ENCODE data around the gene ARHGAP35. TPM values are rescaled to one million over a fixed set of nuclear protein-coding genes. Genes with fewer than 3 reads are reported as not detected.
"Not testable (repeated sequence)": the region's sequence is repeated elsewhere in the genome, so short reads cannot be mapped to it uniquely, and the experiment has no call there.

The ARHGAP35 gene
- total RNA-seq, 1 donor from 2014 or later: 30.3 TPM

- H3K27me3 ChIP-seq (ENCODE audit: control insufficient read depth in 3 of 3, insufficient read depth in 3 of 3, low read length in 3 of 3); H3K36me3 ChIP-seq (ENCODE audit: control insufficient read depth in 3 of 3, insufficient read depth in 3 of 3, low read length in 3 of 3); H3K9me3 ChIP-seq (ENCODE audit: control insufficient read depth in 3 of 3, low read length in 3 of 3); H3K27ac ChIP-seq (ENCODE audit: low read depth, low read length); H3K9ac ChIP-seq (ENCODE audit: low read depth in 1 of 3, low read length in 3 of 3); H3K4me3 ChIP-seq (ENCODE audit: low read length in 3 of 3): not testable (repeated sequence)
- H3K4me1 ChIP-seq (ENCODE audit: control insufficient read depth in 3 of 3, insufficient read depth in 3 of 3, low read length in 3 of 3): peaks cover 19 to 21% (median 19%) of the 10 kb centered on the region in 3 donors
Measured at GRCh38 chr19:46854698-46855097, 6.1 kb upstream of the ARHGAP35 start.

DNA sequence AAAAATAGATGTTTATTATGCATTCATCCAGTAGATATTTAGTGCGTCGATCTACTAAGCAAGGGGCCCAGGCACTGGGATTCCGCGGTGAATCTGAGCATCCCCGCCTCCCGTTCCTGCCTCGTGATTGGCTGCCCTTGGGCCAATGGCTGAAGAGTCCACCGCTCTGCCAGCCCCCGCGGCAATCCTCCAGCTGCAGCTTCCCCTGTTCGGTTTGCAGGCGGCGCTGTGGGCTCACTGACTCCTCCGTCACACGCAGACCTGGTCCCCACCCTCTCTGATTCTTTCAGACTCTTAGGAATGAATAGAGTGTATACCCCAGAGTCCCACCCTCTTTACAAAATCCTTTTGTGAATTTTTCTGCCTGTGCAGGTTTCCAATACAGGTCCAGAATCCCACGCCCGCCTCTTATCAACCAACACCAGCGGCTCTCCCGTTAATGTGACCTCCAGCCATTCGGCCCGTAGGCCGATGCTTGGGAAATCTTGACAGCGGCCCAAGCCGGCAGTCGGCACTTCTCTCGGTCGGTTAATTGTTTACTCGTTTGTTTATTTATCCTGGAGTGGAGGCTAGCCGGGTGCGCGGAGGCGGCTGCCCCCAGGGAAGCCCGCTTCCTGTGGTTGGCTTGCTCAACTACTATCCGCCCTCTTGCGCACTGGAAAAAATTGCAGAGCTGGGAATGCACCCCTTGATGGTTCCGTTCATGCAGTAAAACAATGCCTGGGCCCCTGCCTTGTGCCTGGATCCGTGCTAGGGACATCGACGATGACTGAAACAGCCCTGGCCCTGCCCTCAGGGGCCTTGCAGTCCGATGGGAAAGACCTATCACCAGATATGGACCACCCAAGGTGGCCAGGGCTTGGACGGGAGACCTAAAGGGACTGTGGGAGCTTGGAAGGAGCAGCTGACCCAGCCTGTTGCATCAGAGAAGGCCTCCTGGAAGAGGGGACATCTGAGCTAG, 4.5 kb upstream of the ARHGAP35 start:
- no peaks in the 10 kb centered on the region for H3K9me3 ChIP-seq (ENCODE audit: control insufficient read depth in 3 of 3, low read length in 3 of 3)
- peak overlapping the region; percentile 70 to 81 (median 74) for H3K9ac ChIP-seq (ENCODE audit: low read depth in 1 of 3, low read length in 3 of 3)
- H3K4me1 ChIP-seq (ENCODE audit: control insufficient read depth in 3 of 3, insufficient read depth in 3 of 3, low read length in 3 of 3): peaks cover 15 to 17% (median 16%) of the 10 kb centered on the region in 3 donors
- H3K4me3 ChIP-seq (ENCODE audit: low read length in 3 of 3): peak overlapping the region; percentile 63 to 68 (median 68)
- H3K36me3 ChIP-seq (ENCODE audit: control insufficient read depth in 3 of 3, insufficient read depth in 3 of 3, low read length in 3 of 3): no peaks in the 10 kb centered on the region
- peak overlapping the region; percentile 75 for H3K27ac ChIP-seq (ENCODE audit: low read depth, low read length)
- no peaks in the 10 kb centered on the region for H3K27me3 ChIP-seq (ENCODE audit: control insufficient read depth in 3 of 3, insufficient read depth in 3 of 3, low read length in 3 of 3)

DNA sequence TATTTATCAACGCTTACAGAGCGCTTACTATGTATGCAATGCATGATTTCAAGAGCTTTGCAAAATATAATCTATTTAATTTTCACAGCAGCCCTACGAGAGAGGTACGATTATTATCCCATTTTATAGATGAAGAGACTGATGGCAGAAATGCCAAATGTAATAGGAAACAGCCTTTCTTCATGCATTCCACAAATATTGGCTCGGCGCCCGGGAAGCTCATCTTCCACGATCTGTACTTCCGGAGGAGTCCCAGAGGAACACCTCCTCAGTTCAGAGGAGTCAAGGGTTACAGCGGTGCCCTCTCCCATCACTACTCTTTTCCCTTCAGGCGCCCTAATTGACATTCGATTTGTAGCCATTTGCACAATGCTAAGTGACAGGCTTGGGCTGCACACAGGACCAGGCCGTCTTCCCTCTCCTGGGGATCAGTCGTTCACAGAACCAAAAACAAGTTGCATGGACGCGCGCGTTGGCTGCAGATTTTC, 1.1 kb upstream of the ARHGAP35 start:
- Histone ChIP-seq H3K27me3 (ENCODE audit: control insufficient read depth in 3 of 3, insufficient read depth in 3 of 3, low read length in 3 of 3) (no peaks in the 10 kb centered on the region), H3K9ac (ENCODE audit: low read depth in 1 of 3, low read length in 3 of 3) (peak overlapping the region in 2 of 3 donors; percentile 33 to 98), H3K36me3 (ENCODE audit: control insufficient read depth in 3 of 3, insufficient read depth in 3 of 3, low read length in 3 of 3) (no peaks in the 10 kb centered on the region), H3K4me3 (ENCODE audit: low read length in 3 of 3) (peak overlapping the region; percentile 61 to 80 (median 63)), H3K27ac (ENCODE audit: low read depth, low read length) (peak overlapping the region; percentile 96), H3K9me3 (ENCODE audit: control insufficient read depth in 3 of 3, low read length in 3 of 3) (no peaks in the 10 kb centered on the region), H3K4me1 (ENCODE audit: control insufficient read depth in 3 of 3, insufficient read depth in 3 of 3, low read length in 3 of 3) (peaks cover 42 to 45% (median 44%) of the 10 kb centered on the region in 3 donors)

DNA sequence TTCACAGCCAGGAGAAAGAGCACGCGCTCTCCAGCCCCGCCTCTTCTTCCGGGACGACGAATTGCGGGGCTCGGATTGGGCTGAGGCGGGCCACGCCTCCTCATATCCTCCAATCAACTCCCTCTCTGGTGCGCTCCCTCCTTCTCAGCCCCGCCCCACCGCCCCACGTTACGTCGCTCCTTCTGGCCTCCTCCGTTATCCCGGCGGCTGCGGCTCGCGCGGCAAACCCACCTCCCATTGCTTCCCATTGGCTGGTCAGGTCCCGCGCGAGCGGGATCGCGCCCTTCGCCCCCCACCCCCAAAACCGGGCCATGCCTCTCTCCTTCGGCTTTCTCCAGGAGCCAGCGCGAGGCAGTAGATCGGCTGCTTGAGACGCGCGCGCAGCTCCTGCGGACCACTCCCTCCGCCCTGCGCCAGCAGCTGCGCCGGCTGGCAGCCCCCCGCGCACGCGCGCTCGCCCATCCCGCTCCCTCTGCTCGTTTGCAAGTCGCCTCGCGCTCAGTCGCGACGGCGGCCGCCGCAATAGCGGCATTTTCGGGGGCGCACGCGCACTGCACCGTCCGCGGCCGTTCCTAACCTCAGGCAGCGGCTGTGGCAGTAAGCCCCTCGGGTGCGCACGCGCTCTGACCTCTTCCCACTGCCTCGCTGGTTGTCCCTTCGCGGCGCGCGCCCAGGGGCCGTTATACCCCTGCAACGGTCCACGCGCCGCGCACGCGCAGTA, 512 bp upstream of the ARHGAP35 start:
- peak overlapping the region; percentile 96 for H3K27ac ChIP-seq (ENCODE audit: low read depth, low read length)
- H3K4me1 ChIP-seq (ENCODE audit: control insufficient read depth in 3 of 3, insufficient read depth in 3 of 3, low read length in 3 of 3): peaks cover 48 to 51% (median 48%) of the 10 kb centered on the region in 3 donors
- H3K9ac ChIP-seq (ENCODE audit: low read depth in 1 of 3, low read length in 3 of 3): peak overlapping the region; percentile 76 to 98 (median 83)
- no peaks in the 10 kb centered on the region for H3K9me3 ChIP-seq (ENCODE audit: control insufficient read depth in 3 of 3, low read length in 3 of 3)
- no peaks in the 10 kb centered on the region for H3K27me3 ChIP-seq (ENCODE audit: control insufficient read depth in 3 of 3, insufficient read depth in 3 of 3, low read length in 3 of 3)
- no peaks in the 10 kb centered on the region for H3K36me3 ChIP-seq (ENCODE audit: control insufficient read depth in 3 of 3, insufficient read depth in 3 of 3, low read length in 3 of 3)
- H3K4me3 ChIP-seq (ENCODE audit: low read length in 3 of 3): peak overlapping the region; percentile 71 to 90 (median 86)

DNA sequence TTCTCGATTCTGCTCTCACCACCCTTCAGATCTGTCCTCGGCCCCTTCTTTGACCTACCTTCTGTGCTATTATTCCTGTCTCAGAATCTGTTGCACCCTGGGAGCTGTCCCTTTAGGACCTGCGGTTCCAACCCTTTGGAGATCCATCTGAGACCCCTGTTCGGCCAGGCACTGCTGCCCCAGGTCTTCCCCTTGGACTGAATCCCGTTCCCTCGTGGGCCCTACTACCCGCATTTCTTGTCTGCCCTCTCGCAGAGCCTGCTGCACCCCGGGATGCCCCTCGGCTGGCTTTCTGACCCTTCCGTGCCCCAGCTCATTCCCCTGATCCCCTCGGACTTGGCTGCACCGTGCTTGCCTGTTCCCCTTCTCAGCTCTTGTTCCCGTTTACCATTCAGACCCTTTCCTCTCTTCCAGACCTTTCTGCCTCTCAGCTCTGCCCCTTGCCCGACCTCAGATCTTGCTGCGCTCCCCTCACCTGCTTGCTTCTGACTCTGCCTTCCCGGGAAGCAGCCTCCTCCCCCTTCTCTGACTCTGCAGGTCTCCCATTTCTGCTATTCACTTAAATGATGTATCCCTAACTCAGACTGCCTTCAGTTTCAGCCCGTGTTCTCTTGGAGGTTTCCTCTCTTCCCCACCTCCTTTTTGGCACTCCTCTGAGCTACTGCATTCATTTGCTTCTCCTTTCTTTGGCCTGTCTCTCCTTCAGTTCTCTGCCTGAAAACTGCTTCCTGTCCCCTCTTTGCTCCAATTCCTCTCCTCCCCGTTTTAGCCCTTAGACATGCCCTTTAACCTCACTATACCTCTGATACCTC, 1.1 kb downstream of the ARHGAP35 start:
- peaks cover 46 to 53% (median 51%) of the 10 kb centered on the region in 3 donors for H3K4me1 ChIP-seq (ENCODE audit: control insufficient read depth in 3 of 3, insufficient read depth in 3 of 3, low read length in 3 of 3)

GRCh38 chr19:46862503-46862834, 1.7 kb downstream of the ARHGAP35 start:
- Histone ChIP-seq H3K4me3 (ENCODE audit: low read length in 3 of 3) (peak overlapping the region; percentile 76 to 86 (median 77)), H3K4me1 (ENCODE audit: control insufficient read depth in 3 of 3, insufficient read depth in 3 of 3, low read length in 3 of 3) (peaks cover 47 to 57% (median 55%) of the 10 kb centered on the region in 3 donors), H3K9ac (ENCODE audit: low read depth in 1 of 3, low read length in 3 of 3) (peak overlapping the region; percentile 66 to 85 (median 71))

More for the DNA sequence above, 1.1 kb downstream of the ARHGAP35 start:
- Histone ChIP-seq H3K36me3 (ENCODE audit: control insufficient read depth in 3 of 3, insufficient read depth in 3 of 3, low read length in 3 of 3) (no peaks in the 10 kb centered on the region), H3K9me3 (ENCODE audit: control insufficient read depth in 3 of 3, low read length in 3 of 3) (no peaks in the 10 kb centered on the region), H3K27me3 (ENCODE audit: control insufficient read depth in 3 of 3, insufficient read depth in 3 of 3, low read length in 3 of 3) (no peaks in the 10 kb centered on the region), H3K9ac (ENCODE audit: low read depth in 1 of 3, low read length in 3 of 3) (peak overlapping the region; percentile 66 to 85 (median 71)), H3K4me3 (ENCODE audit: low read length in 3 of 3) (peak overlapping the region; percentile 76 to 86 (median 77)), H3K27ac (ENCODE audit: low read depth, low read length) (peak overlapping the region; percentile 96)

GRCh38 chr19:46862974-46863632, 2.3 kb downstream of the ARHGAP35 start:
- H3K9ac ChIP-seq (ENCODE audit: low read depth in 1 of 3, low read length in 3 of 3): peak overlapping the region; percentile 22 to 85 (median 71)
- H3K4me1 ChIP-seq (ENCODE audit: control insufficient read depth in 3 of 3, insufficient read depth in 3 of 3, low read length in 3 of 3): peaks cover 47 to 57% (median 56%) of the 10 kb centered on the region in 3 donors

More at GRCh38 chr19:46862503-46862834, 1.7 kb downstream of the ARHGAP35 start:
- Histone ChIP-seq H3K9me3 (ENCODE audit: control insufficient read depth in 3 of 3, low read length in 3 of 3) (no peaks in the 10 kb centered on the region), H3K27me3 (ENCODE audit: control insufficient read depth in 3 of 3, insufficient read depth in 3 of 3, low read length in 3 of 3) (no peaks in the 10 kb centered on the region), H3K36me3 (ENCODE audit: control insufficient read depth in 3 of 3, insufficient read depth in 3 of 3, low read length in 3 of 3) (no peaks in the 10 kb centered on the region), H3K27ac (ENCODE audit: low read depth, low read length) (peak overlapping the region; percentile 96)

DNA sequence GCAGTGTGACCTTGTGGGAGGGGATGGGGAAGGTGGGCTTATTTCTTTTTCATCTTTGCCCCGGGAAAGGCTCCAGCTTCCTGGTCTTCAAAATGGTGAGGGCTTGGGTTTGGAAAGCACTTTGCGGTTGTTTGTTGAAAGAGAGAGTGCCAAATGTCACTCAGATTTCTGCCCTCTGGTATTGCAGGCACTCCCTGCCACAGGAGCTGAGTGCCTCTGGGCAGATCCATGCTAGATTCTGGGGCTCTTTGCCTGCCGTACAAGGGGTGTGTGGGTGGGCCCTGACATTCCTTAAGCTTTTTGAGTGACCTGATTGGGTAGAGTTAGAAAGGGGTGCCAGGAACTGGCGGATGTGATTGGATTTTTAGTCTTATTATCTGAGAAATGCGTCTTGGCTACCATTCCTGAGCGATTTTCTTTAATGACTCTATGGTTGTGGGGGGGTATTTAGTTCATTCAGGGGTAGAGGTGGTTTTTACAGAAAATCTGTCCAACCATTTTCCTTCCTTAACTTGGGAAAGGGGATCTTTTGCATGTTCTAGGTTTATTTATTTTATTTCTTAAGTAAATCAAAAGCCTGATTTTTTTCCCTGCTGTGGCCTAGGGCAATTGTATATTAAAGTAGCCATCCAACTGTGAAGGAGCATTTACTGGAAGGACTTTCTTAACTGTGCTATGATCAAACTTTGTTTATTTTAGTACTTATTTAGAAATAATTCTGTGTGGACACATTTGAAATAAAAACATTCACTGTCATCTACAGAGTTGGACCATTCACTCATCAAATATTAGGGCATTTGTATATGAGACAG, 3.2 kb downstream of the ARHGAP35 start:
- H3K4me1 ChIP-seq (ENCODE audit: control insufficient read depth in 3 of 3, insufficient read depth in 3 of 3, low read length in 3 of 3): peaks cover 47 to 59% (median 56%) of the 10 kb centered on the region in 3 donors
- H3K27me3 ChIP-seq (ENCODE audit: control insufficient read depth in 3 of 3, insufficient read depth in 3 of 3, low read length in 3 of 3): no peaks in the 10 kb centered on the region
- peak overlapping the region; percentile 63 to 85 (median 69) for H3K9ac ChIP-seq (ENCODE audit: low read depth in 1 of 3, low read length in 3 of 3)
- H3K36me3 ChIP-seq (ENCODE audit: control insufficient read depth in 3 of 3, insufficient read depth in 3 of 3, low read length in 3 of 3): no peaks in the 10 kb centered on the region
- H3K27ac ChIP-seq (ENCODE audit: low read depth, low read length): peak overlapping the region; percentile 96
- no peaks in the 10 kb centered on the region for H3K9me3 ChIP-seq (ENCODE audit: control insufficient read depth in 3 of 3, low read length in 3 of 3)
- H3K4me3 ChIP-seq (ENCODE audit: low read length in 3 of 3): peak overlapping the region; percentile 16 to 50 (median 49)

More at GRCh38 chr19:46862974-46863632, 2.3 kb downstream of the ARHGAP35 start:
- Histone ChIP-seq H3K27me3 (ENCODE audit: control insufficient read depth in 3 of 3, insufficient read depth in 3 of 3, low read length in 3 of 3) (no peaks in the 10 kb centered on the region), H3K9me3 (ENCODE audit: control insufficient read depth in 3 of 3, low read length in 3 of 3) (no peaks in the 10 kb centered on the region), H3K27ac (ENCODE audit: low read depth, low read length) (peak overlapping the region; percentile 96), H3K4me3 (ENCODE audit: low read length in 3 of 3) (peak overlapping the region; percentile 23 to 86 (median 76)), H3K36me3 (ENCODE audit: control insufficient read depth in 3 of 3, insufficient read depth in 3 of 3, low read length in 3 of 3) (no peaks in the 10 kb centered on the region)
